NB4 (cell line): Measurements from ENCODE around the gene GPATCH4.

Source experiments
- DNase-seq: peaks from one replicate; pipeline ENCODE4 v3.0.0; 2010; ENCODE audit warnings: low read depth
- H3K4me3 ChIP-seq: one replicate; pipeline ENCODE4 v1.5.1; 2011; ENCODE audit warnings: mild to moderate bottlenecking, low read depth, low read length, moderate library complexity
- MYC ChIP-seq: IDR thresholded peaks from 2 replicates; pipeline ENCODE4 v1.6.1; 2011; ENCODE audit warnings: low read depth, low read length
- POLR2A ChIP-seq: IDR thresholded peaks from 2 replicates; pipeline ENCODE4 v1.6.1; 2011; ENCODE audit warnings: mild to moderate bottlenecking; ENCODE audit not compliant: insufficient read length; ENCODE audit errors: extremely low read depth
- TF ChIP-seq, protein P1 (sequence below): IDR thresholded peaks from 2 replicates; pipeline ENCODE4 v1.6.1; 2011; ENCODE audit warnings: low read depth, low read length
- TF ChIP-seq, protein P2 (sequence below): IDR thresholded peaks from one replicate; pipeline ENCODE4 v1.5.1; 2012; ENCODE audit warnings: low read depth, low read length

The GPATCH4 gene

DNA sequence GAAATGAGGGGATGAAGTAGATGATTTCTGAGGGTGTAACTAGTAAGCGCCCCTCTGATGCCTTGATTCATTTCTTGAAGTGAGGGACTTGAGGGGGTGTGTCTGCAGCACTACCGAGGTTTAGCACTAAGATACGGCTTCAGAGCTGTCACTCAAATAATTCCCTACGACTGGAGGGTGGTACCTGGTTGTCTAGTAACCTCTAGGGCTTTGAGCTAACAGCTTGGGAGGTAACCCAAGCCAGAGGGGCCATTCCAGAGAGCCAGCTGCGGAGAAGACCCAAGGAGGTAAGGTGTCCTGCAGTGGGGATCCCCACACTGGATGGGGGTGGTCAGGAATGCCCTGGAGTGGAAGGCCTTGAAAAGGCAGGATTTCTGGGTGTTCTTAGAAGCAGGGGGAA lies 21.8 kb downstream of the GPATCH4 start, which contains the start of gene TTC24:
Gene TTC24, plus strand, starts transcription at position 252 of the 400 bp plus-strand sequence. CDS start 1,642 bp downstream, outside the sequence.
- H3K4me3 ChIP-seq: no peak within 1 kb of the TSS
- TF ChIP-seq, protein P1, sequence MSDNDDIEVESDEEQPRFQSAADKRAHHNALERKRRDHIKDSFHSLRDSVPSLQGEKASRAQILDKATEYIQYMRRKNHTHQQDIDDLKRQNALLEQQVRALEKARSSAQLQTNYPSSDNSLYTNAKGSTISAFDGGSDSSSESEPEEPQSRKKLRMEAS: no peak
- no peak for DNase-seq

DNA sequence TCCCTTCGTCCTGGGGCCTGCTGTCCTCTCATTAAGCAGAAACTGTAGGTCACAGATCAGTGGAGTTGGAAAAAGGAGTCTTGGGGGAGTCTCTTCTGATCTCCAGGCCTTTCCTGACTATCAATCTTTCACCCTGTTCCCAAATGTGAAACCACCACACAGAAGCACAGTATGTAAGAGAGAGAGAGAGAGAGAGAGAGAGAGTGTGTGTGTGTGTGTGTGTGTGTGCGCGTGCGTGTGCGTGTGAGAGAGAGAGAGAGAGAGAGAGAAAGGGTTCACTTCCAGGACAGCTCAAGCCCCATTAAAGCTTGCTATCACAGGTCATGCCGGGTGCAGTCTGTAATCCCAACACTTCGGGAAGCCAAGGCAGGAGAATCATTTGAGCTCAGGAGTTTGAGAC lies 23.2 kb downstream of the GPATCH4 start:
- no peak for DNase-seq
- no peak overlapping the region for H3K4me3 ChIP-seq
- TF ChIP-seq, protein P2, sequence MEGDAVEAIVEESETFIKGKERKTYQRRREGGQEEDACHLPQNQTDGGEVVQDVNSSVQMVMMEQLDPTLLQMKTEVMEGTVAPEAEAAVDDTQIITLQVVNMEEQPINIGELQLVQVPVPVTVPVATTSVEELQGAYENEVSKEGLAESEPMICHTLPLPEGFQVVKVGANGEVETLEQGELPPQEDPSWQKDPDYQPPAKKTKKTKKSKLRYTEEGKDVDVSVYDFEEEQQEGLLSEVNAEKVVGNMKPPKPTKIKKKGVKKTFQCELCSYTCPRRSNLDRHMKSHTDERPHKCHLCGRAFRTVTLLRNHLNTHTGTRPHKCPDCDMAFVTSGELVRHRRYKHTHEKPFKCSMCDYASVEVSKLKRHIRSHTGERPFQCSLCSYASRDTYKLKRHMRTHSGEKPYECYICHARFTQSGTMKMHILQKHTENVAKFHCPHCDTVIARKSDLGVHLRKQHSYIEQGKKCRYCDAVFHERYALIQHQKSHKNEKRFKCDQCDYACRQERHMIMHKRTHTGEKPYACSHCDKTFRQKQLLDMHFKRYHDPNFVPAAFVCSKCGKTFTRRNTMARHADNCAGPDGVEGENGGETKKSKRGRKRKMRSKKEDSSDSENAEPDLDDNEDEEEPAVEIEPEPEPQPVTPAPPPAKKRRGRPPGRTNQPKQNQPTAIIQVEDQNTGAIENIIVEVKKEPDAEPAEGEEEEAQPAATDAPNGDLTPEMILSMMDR: no peak
- TF ChIP-seq, protein P1: no peak
- TF ChIP-seq POLR2A: no peak
- no peak for TF ChIP-seq MYC

DNA sequence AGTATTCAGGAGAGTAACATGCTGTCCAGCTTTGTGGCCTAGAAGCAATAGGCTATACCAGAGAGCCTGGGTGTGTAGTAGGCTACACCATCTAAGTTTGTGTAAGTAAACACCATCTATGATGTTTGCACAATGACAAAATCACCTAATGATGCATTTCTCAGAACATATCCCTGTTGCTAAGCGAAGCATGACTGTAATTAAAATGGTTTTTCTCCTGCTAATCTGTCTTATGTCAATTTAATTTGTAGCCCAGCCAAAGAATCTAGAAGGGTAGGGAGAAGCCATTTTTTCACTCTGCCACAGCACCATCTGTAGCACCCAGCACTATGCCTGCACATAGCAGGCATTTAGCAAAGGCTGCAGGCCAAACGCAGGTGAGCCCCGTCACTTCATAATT lies 23.7 kb downstream of the GPATCH4 start:
- no peak overlapping the region for H3K4me3 ChIP-seq
- TF ChIP-seq, protein P2: no peak
- TF ChIP-seq, protein P1: no peak
- TF ChIP-seq POLR2A (no peak), MYC (no peak)
- DNase-seq: no peak

DNA sequence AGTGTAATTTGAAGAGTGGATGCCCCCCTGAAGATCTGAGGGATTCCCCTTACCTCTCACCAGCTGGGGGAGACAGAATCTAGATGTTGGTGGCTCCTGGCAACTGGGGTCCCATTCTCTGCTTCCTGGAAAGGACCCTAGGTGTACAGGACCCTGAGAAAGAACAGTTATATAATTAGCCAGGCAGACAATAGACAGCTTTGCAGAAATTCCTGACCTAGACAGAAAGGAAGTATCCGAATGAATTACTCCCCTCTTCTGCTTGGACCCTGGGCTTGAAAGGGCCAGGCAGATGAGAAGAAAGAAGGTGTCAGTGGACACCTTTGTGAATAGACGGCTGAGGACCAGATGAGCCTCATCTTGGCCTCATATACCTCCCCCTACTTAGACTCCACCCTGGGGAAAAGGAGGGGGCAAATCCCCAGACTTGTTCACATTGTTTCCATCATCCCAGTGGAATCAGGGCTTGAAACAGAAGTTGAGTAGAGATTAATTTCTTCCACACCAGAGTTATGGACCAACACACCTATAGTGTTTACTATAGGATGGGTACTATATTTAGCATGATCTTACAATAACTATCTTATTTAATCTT lies 27.1 kb downstream of the GPATCH4 start:
- TF ChIP-seq, protein P2: no peak
- no peak for TF ChIP-seq POLR2A
- TF ChIP-seq MYC: no peak
- no peak for DNase-seq
- no peak overlapping the region for H3K4me3 ChIP-seq

DNA sequence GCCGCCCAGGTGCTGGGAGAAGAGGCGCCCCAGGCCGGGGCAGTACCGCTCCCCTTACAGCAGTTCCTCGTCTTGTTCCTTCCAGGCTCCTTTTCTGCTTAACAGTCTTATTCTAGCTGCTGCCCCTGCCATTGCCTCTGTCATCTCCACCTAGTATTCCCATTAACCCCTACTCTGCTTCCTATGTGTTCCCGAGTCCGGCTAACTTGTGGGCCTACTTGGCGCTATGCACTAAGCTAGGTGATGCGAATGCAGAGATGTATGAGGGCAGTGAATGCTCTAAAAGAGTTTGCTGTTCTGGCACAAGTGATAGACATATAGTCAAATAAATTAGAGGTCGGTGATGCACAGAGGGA lies 28.6 kb downstream of the GPATCH4 start:
- H3K4me3 ChIP-seq: peak overlapping the region; percentile 73
- TF ChIP-seq, protein P2: no peak
- TF ChIP-seq MYC (no peak), POLR2A (no peak)
- TF ChIP-seq, protein P1: no peak
- DNase-seq: no peak

DNA sequence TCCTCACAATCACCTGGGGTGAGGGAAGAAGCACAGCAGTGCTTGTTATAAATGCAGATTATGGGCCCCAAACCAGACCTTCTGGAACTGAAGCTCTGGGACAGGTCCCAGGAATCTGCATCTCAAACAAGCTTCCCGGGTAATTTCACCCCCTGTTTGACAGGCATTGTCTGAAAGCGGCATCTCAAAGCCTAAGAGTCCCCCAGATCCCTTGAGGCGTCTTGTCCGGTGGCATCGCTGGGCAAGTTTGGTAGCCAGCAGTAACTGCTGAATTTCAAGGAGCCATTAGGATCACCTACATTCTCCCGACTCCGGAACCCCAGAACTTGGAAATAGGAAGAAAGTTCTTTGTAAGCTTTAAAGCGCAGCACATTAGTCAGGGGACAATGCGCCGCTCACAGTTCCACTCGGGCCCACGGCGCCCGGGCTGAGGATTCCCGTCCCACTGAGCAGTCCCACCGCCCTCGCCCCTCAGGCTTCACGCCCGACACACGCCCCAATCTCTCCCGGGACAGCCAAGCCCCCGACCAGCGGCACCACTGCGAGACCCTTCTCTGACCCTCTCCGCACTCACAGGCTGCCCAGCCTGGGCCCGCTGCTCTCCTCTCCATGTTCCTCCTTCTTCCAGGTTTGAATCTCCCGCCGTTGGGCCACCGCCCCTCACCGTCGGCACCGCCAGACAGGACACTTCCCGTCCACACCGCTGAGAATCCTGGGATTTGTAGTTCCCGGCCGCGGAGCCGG lies 29.2 kb downstream of the GPATCH4 start, which contains the start of gene IQGAP3:
Gene IQGAP3, minus strand, starts transcription at position 647 of the 744 bp plus-strand sequence. Its CDS starts 36 bp downstream, at position 611.
- peak; percentile 78 for DNase-seq
- TF ChIP-seq, protein P1: peak; percentile 48; the same call in 1 of the 2 replicates
- peak; percentile 19 for TF ChIP-seq POLR2A
- TF ChIP-seq, protein P2: no peak
- H3K4me3 ChIP-seq: peak within 1 kb of the TSS; percentile 73
